Esophagus muscularis mucosa (tissue), 4 donors: Measurements from ENCODE around the gene MOGAT2.

Source experiments
- EP300 ChIP-seq: sonication (generic); formaldehyde crosslinking; IDR thresholded peaks from one replicate; pipeline ENCODE4 v1.6.1; 2017; ENCODE audit warnings: antibody characterized with exemption
- POLR2A ChIP-seq: fragments of 450-650 bp; IDR thresholded peaks from one replicate; pipeline ENCODE4 v1.6.1; 2017; ENCODE audit warnings: antibody characterized with exemption, moderate library complexity, mild to moderate bottlenecking, low read depth
- POLR2AphosphoS5 ChIP-seq, 2 donors: sonication (generic); formaldehyde crosslinking; IDR thresholded peaks; one replicate each; pipeline ENCODE4 v1.6.1; 2017; ENCODE audit warnings: antibody characterized with exemption in 2 of 2
- TF ChIP-seq, protein P1 (sequence below), 3 experiments: fragments of 200-600 bp in 2 of 3; fragments of 450-650 bp in 1 of 3; sonication (generic) in 2 of 3; IDR thresholded peaks; one replicate each; pipeline ENCODE4 v1.5.1; 2017 to 2019; ENCODE audit warnings: antibody characterized with exemption in 3 of 3, mild to moderate bottlenecking in 2 of 3, moderate library complexity in 1 of 3

DNA sequence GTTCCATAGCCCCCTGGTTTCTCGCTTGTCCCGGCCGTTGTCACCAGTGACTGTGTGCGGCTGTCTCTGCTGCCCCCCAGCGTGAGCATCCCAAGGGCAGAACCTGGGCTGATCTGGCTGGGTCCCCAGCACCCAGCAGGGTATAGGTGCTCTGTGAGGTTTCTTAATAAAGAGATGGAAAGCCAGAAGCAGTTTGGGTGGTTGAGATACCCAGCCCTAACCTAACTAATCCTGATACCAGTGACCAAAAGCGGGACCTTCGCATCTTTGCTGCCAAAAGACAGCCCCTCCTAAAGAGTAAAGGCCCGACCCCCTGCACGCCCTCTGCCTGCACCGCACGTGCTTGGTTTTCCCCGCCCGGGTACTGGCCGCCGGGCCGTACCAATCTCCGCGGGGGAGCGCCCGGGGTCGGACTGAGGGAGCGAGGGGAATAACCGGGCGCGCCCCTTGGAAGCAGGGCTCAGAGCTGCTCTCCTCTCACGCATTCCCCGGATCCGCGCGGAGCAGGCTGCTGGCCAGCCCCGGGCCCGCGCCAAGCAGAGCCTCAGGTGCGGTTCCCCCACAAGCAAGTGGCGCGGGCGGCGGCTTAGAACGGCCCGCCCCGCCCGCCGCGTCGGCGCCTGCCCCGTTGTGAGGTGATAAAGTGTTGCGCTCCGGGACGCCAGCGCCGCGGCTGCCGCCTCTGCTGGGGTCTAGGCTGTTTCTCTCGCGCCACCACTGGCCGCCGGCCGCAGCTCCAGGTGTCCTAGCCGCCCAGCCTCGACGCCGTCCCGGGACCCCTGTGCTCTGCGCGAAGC lies 50.7 kb downstream of the MOGAT2 start, which contains the start of gene DGAT2:
- TF ChIP-seq, protein P1, sequence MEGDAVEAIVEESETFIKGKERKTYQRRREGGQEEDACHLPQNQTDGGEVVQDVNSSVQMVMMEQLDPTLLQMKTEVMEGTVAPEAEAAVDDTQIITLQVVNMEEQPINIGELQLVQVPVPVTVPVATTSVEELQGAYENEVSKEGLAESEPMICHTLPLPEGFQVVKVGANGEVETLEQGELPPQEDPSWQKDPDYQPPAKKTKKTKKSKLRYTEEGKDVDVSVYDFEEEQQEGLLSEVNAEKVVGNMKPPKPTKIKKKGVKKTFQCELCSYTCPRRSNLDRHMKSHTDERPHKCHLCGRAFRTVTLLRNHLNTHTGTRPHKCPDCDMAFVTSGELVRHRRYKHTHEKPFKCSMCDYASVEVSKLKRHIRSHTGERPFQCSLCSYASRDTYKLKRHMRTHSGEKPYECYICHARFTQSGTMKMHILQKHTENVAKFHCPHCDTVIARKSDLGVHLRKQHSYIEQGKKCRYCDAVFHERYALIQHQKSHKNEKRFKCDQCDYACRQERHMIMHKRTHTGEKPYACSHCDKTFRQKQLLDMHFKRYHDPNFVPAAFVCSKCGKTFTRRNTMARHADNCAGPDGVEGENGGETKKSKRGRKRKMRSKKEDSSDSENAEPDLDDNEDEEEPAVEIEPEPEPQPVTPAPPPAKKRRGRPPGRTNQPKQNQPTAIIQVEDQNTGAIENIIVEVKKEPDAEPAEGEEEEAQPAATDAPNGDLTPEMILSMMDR (IDR thresholded peaks at IDR 0.05): peak; percentile 15 to 31 (median 26)
- no peak for TF ChIP-seq POLR2A
- TF ChIP-seq EP300: no peak
- TF ChIP-seq POLR2AphosphoS5 (IDR thresholded peaks at IDR 0.05): peak in 1 of 2 donors; percentile 53
